DMS79 treated with DMSO at 0.1 percent for 48 hours (cell line): ENCODE data around the gene DCT.

Experiments used
- DNase-seq: peaks from one replicate; lab custom pipeline; 2025; lab: John Stamatoyannopoulos, UW

DCT gene

DNA sequence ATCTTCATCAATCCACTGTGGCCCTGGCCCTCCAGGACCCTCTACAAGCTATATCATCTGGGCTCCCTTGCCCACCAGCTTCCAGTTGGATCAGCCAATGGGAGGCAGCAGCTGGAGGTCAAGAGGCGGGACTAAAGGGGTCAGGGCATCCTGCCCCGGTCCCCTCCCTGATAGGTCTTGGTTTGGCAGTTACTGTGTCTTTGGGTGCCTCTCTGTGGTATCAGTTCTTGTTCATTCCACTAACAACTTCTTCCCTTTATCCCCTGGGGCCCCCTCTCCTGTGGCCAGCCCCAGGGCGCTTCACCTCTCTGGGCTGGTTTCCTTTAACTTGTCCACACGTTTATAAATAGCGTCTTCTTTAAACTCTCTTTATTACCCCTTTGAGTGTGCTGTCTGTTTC, 83.6 kb downstream of the DCT start:
- DNase-seq: no peak

DNA sequence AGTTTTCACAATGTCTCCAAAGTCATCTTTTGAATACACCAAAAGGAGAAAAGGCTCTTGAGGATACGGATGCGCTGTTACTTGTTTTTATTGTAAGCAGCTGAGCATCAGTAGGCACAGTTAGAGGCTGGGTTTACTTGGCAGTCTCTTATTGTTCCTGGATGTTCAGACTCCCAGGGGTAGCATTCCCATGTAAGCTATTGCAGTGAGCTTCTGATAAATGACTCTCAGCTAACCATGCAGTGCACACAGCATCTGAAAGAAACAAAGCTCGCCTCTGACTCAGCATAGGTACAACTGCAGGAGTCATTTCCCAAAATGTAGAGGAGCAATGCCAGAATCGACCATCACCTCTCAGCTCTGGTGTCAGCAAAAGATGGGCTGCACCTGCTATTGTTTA, 84.8 kb downstream of the DCT start:
- DNase-seq: no peak

GRCh38 chr13:94390881-94391280, 88.6 kb downstream of the DCT start:
- DNase-seq: no peak

GRCh38 chr13:94389604-94390351, 89.7 kb downstream of the DCT start:
- no peak for DNase-seq

GRCh38 chr13:94387047-94387446, 92.4 kb downstream of the DCT start:
- DNase-seq: no peak
